IPS DF 4.7 (cell line): ENCODE data around the gene ZDHHC9.

Source experiments
- DNase-seq: peaks from one replicate; pipeline ENCODE4 v3.0.0-alpha.2; 2013; ENCODE audit warnings: low spot score; ENCODE audit errors: extremely low read depth

ZDHHC9 gene

DNA sequence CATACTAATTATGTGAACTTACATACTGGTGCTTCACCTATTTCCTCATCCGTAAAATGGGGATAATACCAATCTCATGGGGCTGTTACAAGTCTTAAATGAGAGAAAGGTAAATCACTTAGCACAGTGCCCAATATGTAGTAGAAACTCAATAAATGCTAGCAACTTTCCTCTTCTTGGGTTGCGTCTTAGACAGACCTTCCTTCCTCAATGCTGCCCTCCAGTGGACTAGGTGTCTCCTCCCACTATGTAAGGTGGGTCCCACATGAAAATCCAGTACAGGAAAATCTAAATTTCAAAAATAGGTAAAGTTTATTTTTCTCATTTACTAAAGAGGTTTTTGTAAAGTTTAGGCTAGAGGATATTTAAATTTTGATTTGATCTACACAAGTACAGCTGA, 20.6 kb downstream of the ZDHHC9 start:
- DNase-seq, result no peak

DNA sequence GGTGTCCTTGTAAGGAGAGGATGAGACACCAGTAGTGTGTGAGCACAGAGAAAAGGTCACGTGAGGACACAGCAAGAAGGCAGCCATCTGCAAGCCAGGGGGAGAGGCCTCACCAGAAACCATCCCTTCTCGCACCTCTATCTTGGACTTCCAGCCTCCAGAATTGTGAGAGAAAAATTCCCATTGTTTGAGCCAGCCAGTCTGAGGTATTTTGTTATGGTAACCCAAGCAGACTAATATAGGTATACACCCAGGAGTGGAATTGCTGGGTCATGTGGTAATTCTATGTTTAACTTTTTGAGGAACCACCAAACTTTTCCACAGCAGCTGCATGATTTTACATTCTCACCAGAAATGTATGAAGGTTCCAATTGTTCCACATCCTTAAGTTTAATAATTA, 25.6 kb downstream of the ZDHHC9 start:
- DNase-seq, result no peak

DNA sequence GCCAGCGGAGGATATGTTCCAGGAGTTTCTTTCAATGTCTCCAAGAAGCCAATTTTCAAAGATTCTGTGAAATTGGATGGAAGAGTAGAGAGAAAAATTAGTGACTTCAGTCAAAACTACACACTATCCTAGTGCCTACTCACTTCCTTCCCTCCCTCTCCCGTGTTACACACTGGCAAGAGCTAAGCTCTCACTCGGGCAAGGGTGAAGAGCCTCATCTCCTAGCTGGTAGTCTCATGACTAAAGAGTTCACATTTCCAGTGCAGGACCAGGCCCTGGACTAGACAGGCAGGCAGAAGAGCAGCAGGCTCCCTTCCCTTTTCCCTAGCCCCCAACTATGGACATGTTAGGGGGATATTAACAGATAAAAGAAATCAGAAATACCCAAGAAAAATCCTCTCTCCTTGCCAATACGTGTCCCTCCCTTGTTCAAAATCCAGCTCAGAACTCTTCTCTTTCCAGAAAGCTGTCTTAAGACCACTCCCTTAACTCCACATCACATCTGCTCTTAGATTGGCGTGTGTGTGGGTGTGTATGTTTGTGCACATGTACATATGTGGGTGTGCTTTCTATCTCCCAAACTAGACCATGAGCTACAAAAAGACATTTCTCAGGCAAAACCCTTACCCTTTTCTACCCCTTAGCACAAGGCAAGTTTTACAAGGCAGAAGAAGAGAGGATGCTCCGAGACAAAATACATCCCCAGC, 29.9 kb downstream of the ZDHHC9 start:
- DNase-seq, result no peak

GRCh38 chrX:129808829-129809796, 34.6 kb downstream of the ZDHHC9 start:
- no peak for DNase-seq

GRCh38 chrX:129808158-129808828, 35.4 kb downstream of the ZDHHC9 start:
- DNase-seq, result no peak

- no peak for DNase-seq
Measured at GRCh38 chrX:129804806-129805205, 38.9 kb downstream of the ZDHHC9 start.

- no peak for DNase-seq
Measured at GRCh38 chrX:129802863-129803262, 40.8 kb downstream of the ZDHHC9 start.

- DNase-seq, result no peak
Measured at GRCh38 chrX:129800186-129800585, 43.5 kb downstream of the ZDHHC9 start.

GRCh38 chrX:129798888-129799287, 44.8 kb downstream of the ZDHHC9 start:
- no peak for DNase-seq

- no peak for DNase-seq
Measured at GRCh38 chrX:129798456-129798855, 45.2 kb downstream of the ZDHHC9 start.

- DNase-seq, result no peak
Measured at GRCh38 chrX:129797251-129797906, 46.3 kb downstream of the ZDHHC9 start.

GRCh38 chrX:129795584-129795983, 48.1 kb downstream of the ZDHHC9 start:
- DNase-seq, result no peak

- DNase-seq, result no peak
Measured at GRCh38 chrX:129793604-129794191, 50.0 kb downstream of the ZDHHC9 start.

DNA sequence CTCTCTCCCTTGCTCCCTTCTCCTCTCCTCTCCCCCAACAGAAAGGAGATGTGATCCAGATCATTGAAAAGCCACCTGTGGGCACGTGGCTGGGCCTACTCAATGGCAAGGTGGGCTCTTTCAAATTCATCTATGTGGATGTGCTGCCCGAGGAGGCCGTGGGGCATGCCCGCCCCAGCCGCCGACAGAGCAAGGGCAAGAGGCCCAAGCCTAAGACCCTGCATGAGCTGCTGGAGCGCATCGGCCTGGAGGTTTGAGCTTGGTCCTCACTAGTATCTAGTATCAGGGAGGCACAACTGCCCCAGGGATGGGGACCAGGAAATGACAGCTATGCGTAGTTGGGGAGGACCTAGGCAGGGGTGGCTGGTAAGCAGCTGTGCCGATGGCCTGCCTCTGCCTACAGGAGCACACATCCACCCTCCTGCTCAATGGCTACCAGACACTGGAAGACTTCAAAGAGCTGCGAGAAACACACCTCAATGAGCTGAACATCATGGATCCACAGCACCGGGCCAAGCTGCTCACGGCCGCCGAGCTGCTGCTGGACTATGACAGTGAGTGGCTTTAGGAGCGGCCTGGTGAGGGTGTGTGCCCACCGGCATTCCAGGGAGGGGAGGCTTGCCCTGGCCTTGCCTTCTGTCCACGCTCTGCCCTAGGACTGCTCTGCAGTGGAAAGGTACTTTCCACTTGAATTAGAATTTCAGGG, 50.9 kb downstream of the ZDHHC9 start:
- DNase-seq, result no peak

DNA sequence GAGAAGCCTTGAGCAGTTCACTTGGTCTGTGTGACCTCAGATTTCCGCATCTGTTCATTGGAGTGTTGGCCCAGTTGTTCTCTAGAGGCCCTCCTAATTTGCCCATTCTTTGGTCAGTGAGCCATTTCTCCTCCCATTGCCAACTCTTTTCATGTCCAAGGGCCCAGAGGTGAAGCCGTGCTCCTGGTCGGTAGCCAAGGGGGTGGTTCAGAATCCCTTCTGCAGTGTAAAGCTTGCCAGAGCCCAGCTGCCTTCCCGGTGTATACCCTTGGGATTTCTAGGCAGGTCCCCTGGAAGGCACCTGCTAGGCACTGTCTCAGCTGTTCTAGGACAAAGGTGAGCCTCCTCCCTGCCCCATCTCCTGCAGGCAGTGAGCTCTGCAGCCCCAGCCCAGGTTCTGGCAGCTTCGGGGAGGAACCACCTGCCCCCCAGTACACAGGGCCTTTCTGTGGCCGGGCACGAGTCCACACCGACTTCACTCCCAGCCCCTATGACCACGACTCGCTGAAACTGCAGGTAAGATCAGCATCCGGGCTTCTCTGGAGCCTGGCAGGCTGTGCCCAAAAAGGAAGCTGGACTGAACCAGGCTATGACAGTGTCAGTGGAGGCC, 51.6 kb downstream of the ZDHHC9 start:
- DNase-seq, result no peak

GRCh38 chrX:129791336-129791735, 52.4 kb downstream of the ZDHHC9 start:
- DNase-seq, result no peak

GRCh38 chrX:129790808-129791207, 52.9 kb downstream of the ZDHHC9 start:
- no peak for DNase-seq

DNA sequence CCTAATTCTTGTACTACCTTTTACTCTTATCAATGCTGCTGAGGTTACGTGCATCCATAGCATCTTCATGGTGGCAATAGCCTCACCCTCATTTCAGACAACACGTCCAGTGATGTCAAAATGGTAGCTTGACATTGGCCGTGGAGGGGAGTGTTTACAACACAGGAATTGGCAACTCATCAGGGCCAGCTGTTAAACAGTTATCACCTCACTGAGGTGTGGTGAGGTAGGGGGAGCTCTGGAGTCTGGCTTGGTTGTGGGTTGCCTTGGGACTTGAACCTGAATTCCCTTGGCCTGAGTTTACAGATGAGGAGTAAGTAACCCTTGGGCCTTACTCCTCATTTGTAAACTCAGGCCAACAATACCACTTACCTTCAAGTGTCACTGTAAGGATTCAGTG, 53.5 kb downstream of the ZDHHC9 start:
- no peak for DNase-seq

GRCh38 chrX:129788527-129788926, 55.2 kb downstream of the ZDHHC9 start:
- DNase-seq, result no peak
